Non-pigmented ciliary epithelial cell (primary cell): ENCODE measurements around the gene FBXO4.

ENCODE experiments used
- DNase-seq: peaks from one replicate; pipeline ENCODE4 v3.0.0-alpha.2; 2010; ENCODE audit warnings: low read depth

FBXO4 gene

GRCh38 chr5:41924872-41925554 is at the start of gene FBXO4:
TSS of gene FBXO4 (plus strand) at chr5:41925281. CDS start at chr5:41925310, 29 bp downstream.
- DNase-seq, result no peak

- DNase-seq, result no peak
These were observed 48.4 kb upstream of the FBXO4 start for GRCh38 chr5:41876678-41877077.

GRCh38 chr5:41877408-41877807 is 47.7 kb upstream of the FBXO4 start:
- no peak for DNase-seq

- DNase-seq, result no peak
These were observed 46.9 kb upstream of the FBXO4 start for GRCh38 chr5:41878173-41878572.

GRCh38 chr5:41878643-41879478 is 46.2 kb upstream of the FBXO4 start:
- DNase-seq, result no peak

GRCh38 chr5:41882765-41883164 is 42.3 kb upstream of the FBXO4 start:
- DNase-seq, result no peak

- no peak for DNase-seq
These were observed 41.8 kb upstream of the FBXO4 start for GRCh38 chr5:41883243-41883642.

- DNase-seq, result no peak
These were observed 41.1 kb upstream of the FBXO4 start for GRCh38 chr5:41883936-41884335.

GRCh38 chr5:41885286-41885685 is 39.8 kb upstream of the FBXO4 start:
- DNase-seq, result no peak

GRCh38 chr5:41891066-41891707 is 33.9 kb upstream of the FBXO4 start:
- no peak for DNase-seq

GRCh38 chr5:41892031-41892430 is 33.0 kb upstream of the FBXO4 start:
- DNase-seq, result no peak

- no peak for DNase-seq
These were observed 31.8 kb upstream of the FBXO4 start for GRCh38 chr5:41893074-41893851.

GRCh38 chr5:41896230-41896629 is 28.9 kb upstream of the FBXO4 start:
- DNase-seq, result no peak

GRCh38 chr5:41903382-41903891 is 21.6 kb upstream of the FBXO4 start:
- DNase-seq, result no peak

GRCh38 chr5:41903892-41904799 is 20.9 kb upstream of the FBXO4 start, which contains the start of gene RIMOC1:
TSS of gene RIMOC1 (plus strand) at chr5:41904344. CDS start at chr5:41904368, 24 bp downstream.
- DNase-seq, result peak; percentile 99

GRCh38 chr5:41906151-41906550 is 18.9 kb upstream of the FBXO4 start:
- DNase-seq, result no peak

GRCh38 chr5:41908374-41909079 is 16.6 kb upstream of the FBXO4 start:
- DNase-seq, result peak; percentile 58

GRCh38 chr5:41918105-41918504 is 7.0 kb upstream of the FBXO4 start:
- DNase-seq, result no peak

GRCh38 chr5:41921166-41921565 is 3.9 kb upstream of the FBXO4 start:
- no peak for DNase-seq

- no peak for DNase-seq
These were observed 3.2 kb upstream of the FBXO4 start for GRCh38 chr5:41921874-41922273.
